Measurements from ENCODE around the gene PCDH9. TPM values are rescaled to one million over a fixed set of nuclear protein-coding genes. Genes with fewer than 3 reads are reported as not detected.

The PCDH9 gene
- total and polyA plus RNA-seq, 10 of the 15 experiments (the other 5 are each of a cell fraction or from before 2014, with no cell fraction given), result 0.02 to 2.3 (median 0.05) TPM; not detected in 1

DNA sequence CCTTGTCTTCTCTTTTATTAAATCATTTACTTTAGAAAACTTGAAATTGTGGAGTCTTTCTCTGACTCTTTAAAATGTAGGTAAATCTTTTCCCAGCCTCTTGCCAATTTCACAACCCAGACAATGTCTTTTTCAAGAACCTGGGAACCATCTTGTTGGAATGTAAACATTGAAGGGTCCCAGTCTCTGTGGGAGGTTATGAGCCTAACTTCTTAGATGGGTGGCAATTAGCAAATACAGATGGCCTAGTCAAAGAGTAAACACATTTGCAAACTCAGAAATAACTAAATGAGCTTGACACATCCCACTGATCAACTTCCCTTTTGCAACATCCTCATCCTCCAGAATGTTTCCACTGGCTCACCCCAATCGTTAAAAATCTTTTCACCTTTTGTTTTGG lies 721.0 kb downstream of the PCDH9 start:
- TF ChIP-seq GATAD2B (conservative IDR thresholded peaks at IDR 0.05; ENCODE audit: low read depth), result no peak
- no peak for TF ChIP-seq NR2C1 (IDR thresholded peaks at IDR 0.05)
- TF ChIP-seq, protein P1, sequence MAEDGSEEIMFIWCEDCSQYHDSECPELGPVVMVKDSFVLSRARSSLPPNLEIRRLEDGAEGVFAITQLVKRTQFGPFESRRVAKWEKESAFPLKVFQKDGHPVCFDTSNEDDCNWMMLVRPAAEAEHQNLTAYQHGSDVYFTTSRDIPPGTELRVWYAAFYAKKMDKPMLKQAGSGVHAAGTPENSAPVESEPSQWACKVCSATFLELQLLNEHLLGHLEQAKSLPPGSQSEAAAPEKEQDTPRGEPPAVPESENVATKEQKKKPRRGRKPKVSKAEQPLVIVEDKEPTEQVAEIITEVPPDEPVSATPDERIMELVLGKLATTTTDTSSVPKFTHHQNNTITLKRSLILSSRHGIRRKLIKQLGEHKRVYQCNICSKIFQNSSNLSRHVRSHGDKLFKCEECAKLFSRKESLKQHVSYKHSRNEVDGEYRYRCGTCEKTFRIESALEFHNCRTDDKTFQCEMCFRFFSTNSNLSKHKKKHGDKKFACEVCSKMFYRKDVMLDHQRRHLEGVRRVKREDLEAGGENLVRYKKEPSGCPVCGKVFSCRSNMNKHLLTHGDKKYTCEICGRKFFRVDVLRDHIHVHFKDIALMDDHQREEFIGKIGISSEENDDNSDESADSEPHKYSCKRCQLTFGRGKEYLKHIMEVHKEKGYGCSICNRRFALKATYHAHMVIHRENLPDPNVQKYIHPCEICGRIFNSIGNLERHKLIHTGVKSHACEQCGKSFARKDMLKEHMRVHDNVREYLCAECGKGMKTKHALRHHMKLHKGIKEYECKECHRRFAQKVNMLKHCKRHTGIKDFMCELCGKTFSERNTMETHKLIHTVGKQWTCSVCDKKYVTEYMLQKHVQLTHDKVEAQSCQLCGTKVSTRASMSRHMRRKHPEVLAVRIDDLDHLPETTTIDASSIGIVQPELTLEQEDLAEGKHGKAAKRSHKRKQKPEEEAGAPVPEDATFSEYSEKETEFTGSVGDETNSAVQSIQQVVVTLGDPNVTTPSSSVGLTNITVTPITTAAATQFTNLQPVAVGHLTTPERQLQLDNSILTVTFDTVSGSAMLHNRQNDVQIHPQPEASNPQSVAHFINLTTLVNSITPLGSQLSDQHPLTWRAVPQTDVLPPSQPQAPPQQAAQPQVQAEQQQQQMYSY (CRISPR knock-in tag; IDR thresholded peaks at IDR 0.05), result no peak
- TF ChIP-seq TCF7 (IDR thresholded peaks at IDR 0.05; ENCODE audit: borderline replicate concordance), result no peak
- TF ChIP-seq, protein P2, sequence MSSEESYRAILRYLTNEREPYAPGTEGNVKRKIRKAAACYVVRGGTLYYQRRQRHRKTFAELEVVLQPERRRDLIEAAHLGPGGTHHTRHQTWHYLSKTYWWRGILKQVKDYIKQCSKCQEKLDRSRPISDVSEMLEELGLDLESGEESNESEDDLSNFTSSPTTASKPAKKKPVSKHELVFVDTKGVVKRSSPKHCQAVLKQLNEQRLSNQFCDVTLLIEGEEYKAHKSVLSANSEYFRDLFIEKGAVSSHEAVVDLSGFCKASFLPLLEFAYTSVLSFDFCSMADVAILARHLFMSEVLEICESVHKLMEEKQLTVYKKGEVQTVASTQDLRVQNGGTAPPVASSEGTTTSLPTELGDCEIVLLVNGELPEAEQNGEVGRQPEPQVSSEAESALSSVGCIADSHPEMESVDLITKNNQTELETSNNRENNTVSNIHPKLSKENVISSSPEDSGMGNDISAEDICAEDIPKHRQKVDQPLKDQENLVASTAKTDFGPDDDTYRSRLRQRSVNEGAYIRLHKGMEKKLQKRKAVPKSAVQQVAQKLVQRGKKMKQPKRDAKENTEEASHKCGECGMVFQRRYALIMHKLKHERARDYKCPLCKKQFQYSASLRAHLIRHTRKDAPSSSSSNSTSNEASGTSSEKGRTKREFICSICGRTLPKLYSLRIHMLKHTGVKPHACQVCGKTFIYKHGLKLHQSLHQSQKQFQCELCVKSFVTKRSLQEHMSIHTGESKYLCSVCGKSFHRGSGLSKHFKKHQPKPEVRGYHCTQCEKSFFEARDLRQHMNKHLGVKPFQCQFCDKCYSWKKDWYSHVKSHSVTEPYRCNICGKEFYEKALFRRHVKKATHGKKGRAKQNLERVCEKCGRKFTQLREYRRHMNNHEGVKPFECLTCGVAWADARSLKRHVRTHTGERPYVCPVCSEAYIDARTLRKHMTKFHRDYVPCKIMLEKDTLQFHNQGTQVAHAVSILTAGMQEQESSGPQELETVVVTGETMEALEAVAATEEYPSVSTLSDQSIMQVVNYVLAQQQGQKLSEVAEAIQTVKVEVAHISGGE (CRISPR knock-in tag; IDR thresholded peaks at IDR 0.05), result no peak
- TF ChIP-seq ATF7 (IDR thresholded peaks at IDR 0.05; ENCODE audit: low read depth), result no peak
- no peak for TF ChIP-seq IKZF1 (conservative IDR thresholded peaks at IDR 0.05)
- no peaks in the 10 kb centered on the region for H3K27me3 ChIP-seq (replicated peaks in 1 of 2; ENCODE audit: control insufficient read depth in 2 of 2, insufficient read depth in 2 of 2, low read length in 1 of 2)
- ChIA-PET CTCF (no interaction called here), SMC1A (ENCODE audit: uncharacterized antibody, unreplicated experiment) (no interaction called here), RAD21 (ENCODE audit: unreplicated experiment) (no interaction called here), POLR2A (no interaction called here)
- H3K9me3 ChIP-seq (replicated peaks; ENCODE audit: control insufficient read depth, insufficient read depth, low read length), result no peaks in the 10 kb centered on the region
- no peak overlapping the region for H3K9ac ChIP-seq (ENCODE audit: control insufficient read depth, insufficient read depth, low read length)
- no peak overlapping the region for H3K4me3 ChIP-seq
- H2AFZ ChIP-seq (ENCODE audit: control insufficient read depth, low read depth, low read length), result no peak overlapping the region
- H3K79me2 ChIP-seq (ENCODE audit: control insufficient read depth, insufficient read depth, low read length), result no peaks in the 10 kb centered on the region
- BruUV-seq (replicated peaks), result no TSS peak
- no peak overlapping the region for H3K27ac ChIP-seq (ENCODE audit: control insufficient read depth, insufficient read depth)
- no peak for DNase-seq (ENCODE audit: low read depth, low spot score)
- H4K20me1 ChIP-seq (ENCODE audit: control insufficient read depth, insufficient read depth), result no peaks in the 10 kb centered on the region
- intact Hi-C loops (cut with micrococcal nuclease; ENCODE audit: unreplicated experiment) (no loop called here), in situ Hi-C loops (cut with MboI) (no loop called here)
- no peak overlapping the region for H3K4me2 ChIP-seq (ENCODE audit: control insufficient read depth, insufficient read depth)
- WGBS (ENCODE audit: insufficient coverage, insufficient replicate concordance, low lambda C conversion rate, missing lambda C conversion rate), result 0% methylated on average over 1 of the region's 1 CpG
- H3K36me3 ChIP-seq (ENCODE audit: control insufficient read depth in 2 of 2, insufficient read depth in 2 of 2, low read length in 1 of 2), result no peaks in the 10 kb centered on the region
- no peaks in the 10 kb centered on the region for H3K4me1 ChIP-seq (ENCODE audit: control insufficient read depth, insufficient read depth, low read length)
- no peak for FAIRE-seq
- ATAC-seq, result no peak
